Natural killer cell treated with Interleukin-12 subunit alpha and Interleukin-12 subunit beta and Interleukin-15 and Interleukin-18, amount 100 ng/mL, for 72 hours (primary cell): ENCODE measurements around the gene RAB37. TPM values are rescaled to one million over a fixed set of nuclear protein-coding genes. Genes with fewer than 3 reads are reported as not detected.

ENCODE experiments used
- ATAC-seq, 2 donors: fragments of 150-1000 bp; cut with Tn5 transposase in 1 of 2; sonication (Bioruptor Pico), chemical (Tn5 transposase) in 1 of 2; 2 replicates each; pipeline ENCODE4 v1.10.0; 2021
- DNase-seq: peaks from one replicate; pipeline ENCODE4 v3.0.0; 2022; ENCODE audit warnings: low spot score
- H3K27ac Mint-ChIP-seq, 2 donors: 1 replicate in 1 of 2; 2 replicates in 1 of 2; pipeline ENCODE4 v1.8.0; 2022; ENCODE audit warnings: mixed read lengths in 2 of 2, mild to moderate bottlenecking in 1 of 2, moderate library complexity in 1 of 2
- H3K27me3 Mint-ChIP-seq, 2 donors: 1 replicate in 1 of 2; 2 replicates in 1 of 2; pipeline ENCODE4 v1.8.0; 2022; ENCODE audit warnings: mixed read lengths in 2 of 2
- H3K36me3 Mint-ChIP-seq: one replicate; pipeline ENCODE4 v1.8.0; 2022; ENCODE audit warnings: mixed read lengths
- H3K4me1 Mint-ChIP-seq, 2 donors: 1 replicate in 1 of 2; 2 replicates in 1 of 2; pipeline ENCODE4 v1.8.0; 2022; ENCODE audit warnings: low read depth in 2 of 2, mixed read lengths in 2 of 2, mild to moderate bottlenecking in 1 of 2
- H3K4me3 Mint-ChIP-seq: one replicate; pipeline ENCODE4 v1.8.0; 2022; ENCODE audit warnings: mixed read lengths
- H3K9me3 Mint-ChIP-seq: 2 replicates; pipeline ENCODE4 v1.8.0; 2022; ENCODE audit warnings: mixed read lengths
- total RNA-seq, 2 donors: library from RNA; stranded (reverse); gene quantifications; one replicate each; pipeline ENCODE4 v1.2.3, GENCODE V29; 2022

RAB37 gene
- total RNA-seq, 2 donors from 2014 or later, result 1.3 to 3.3 TPM

- Mint-ChIP-seq H3K36me3 (no peaks in the 10 kb centered on the region), H3K27me3 (peaks cover 15 to 22% of the 10 kb centered on the region in 2 donors), H3K27ac (peak overlapping the region in 1 of 2 donors; percentile 15), H3K4me3 (peak overlapping the region; percentile 65), H3K9me3 (no peaks in the 10 kb centered on the region), H3K4me1 (peaks cover 17 to 33% of the 10 kb centered on the region in 2 donors)
- ATAC-seq, result no peak
- no peak for DNase-seq
These were observed 24.8 kb upstream of the RAB37 start for GRCh38 chr17:74712301-74712700.

- H3K4me3 Mint-ChIP-seq, result peak within 1 kb of the TSS; percentile 65
- H3K27ac Mint-ChIP-seq, result peak within 1 kb of the TSS in 1 of 2 donors; percentile 15
- H3K4me1 Mint-ChIP-seq, result peaks cover 17 to 33% of the 10 kb centered on the region in 2 donors
- DNase-seq, result no peak
- no peak for ATAC-seq
- H3K27me3 Mint-ChIP-seq, result peaks cover 15 to 22% of the 10 kb centered on the region in 2 donors
- H3K36me3 Mint-ChIP-seq, result no peaks in the 10 kb centered on the region
- H3K9me3 Mint-ChIP-seq, result no peaks in the 10 kb centered on the region
These were observed 24.3 kb upstream of the RAB37 start, which contains the start of gene CD300LF for GRCh38 chr17:74712756-74713155. TSS of gene CD300LF (minus strand) at chr17:74712923. CDS start at chr17:74712866, 57 bp downstream.

- Mint-ChIP-seq H3K27me3 (peaks cover 15 to 22% of the 10 kb centered on the region in 2 donors), H3K4me1 (peaks cover 17 to 33% of the 10 kb centered on the region in 2 donors), H3K27ac (peak overlapping the region in 1 of 2 donors; percentile 15), H3K4me3 (peak overlapping the region; percentile 65), H3K9me3 (no peaks in the 10 kb centered on the region), H3K36me3 (no peaks in the 10 kb centered on the region)
- DNase-seq (no peak), ATAC-seq (no peak)
These were observed 23.8 kb upstream of the RAB37 start for GRCh38 chr17:74713171-74713755.

GRCh38 chr17:74715144-74715543, 21.9 kb upstream of the RAB37 start:
- Mint-ChIP-seq H3K27me3 (peaks cover 17 to 22% of the 10 kb centered on the region in 2 donors), H3K36me3 (no peaks in the 10 kb centered on the region)
- no peak for ATAC-seq

GRCh38 chr17:74720506-74720905, 16.6 kb upstream of the RAB37 start:
- Mint-ChIP-seq H3K9me3 (no peaks in the 10 kb centered on the region), H3K27me3 (peaks cover 13 to 16% of the 10 kb centered on the region in 2 donors), H3K4me3 (peak overlapping the region; percentile 35), H3K4me1 (peaks cover 13 to 31% of the 10 kb centered on the region in 2 donors), H3K36me3 (no peaks in the 10 kb centered on the region), H3K27ac (no peak overlapping the region)
- ATAC-seq, result peak in 1 of 2 donors; percentile 67
- no peak for DNase-seq

More at GRCh38 chr17:74715144-74715543, 21.9 kb upstream of the RAB37 start:
- Mint-ChIP-seq H3K27ac (no peak overlapping the region), H3K4me3 (no peak overlapping the region), H3K9me3 (no peaks in the 10 kb centered on the region), H3K4me1 (peaks cover 17 to 37% of the 10 kb centered on the region in 2 donors)
- no peak for DNase-seq

- peaks cover 7 to 13% of the 10 kb centered on the region in 2 donors for H3K27me3 Mint-ChIP-seq
- no peak for ATAC-seq
- no peaks in the 10 kb centered on the region for H3K36me3 Mint-ChIP-seq
- no peak overlapping the region for H3K4me3 Mint-ChIP-seq
- no peak overlapping the region for H3K27ac Mint-ChIP-seq
- H3K4me1 Mint-ChIP-seq, result peaks cover 10 to 23% of the 10 kb centered on the region in 2 donors
- no peaks in the 10 kb centered on the region for H3K9me3 Mint-ChIP-seq
- DNase-seq, result no peak
These were observed 14.3 kb upstream of the RAB37 start for GRCh38 chr17:74722782-74723181.

- Mint-ChIP-seq H3K9me3 (no peaks in the 10 kb centered on the region), H3K4me3 (no peak overlapping the region), H3K27me3 (peaks cover 7 to 11% of the 10 kb centered on the region in 2 donors), H3K27ac (no peak overlapping the region), H3K36me3 (no peaks in the 10 kb centered on the region), H3K4me1 (peaks cover 10 to 23% of the 10 kb centered on the region in 2 donors)
- ATAC-seq (no peak), DNase-seq (no peak)
These were observed 13.2 kb upstream of the RAB37 start for GRCh38 chr17:74723891-74724290.

- H3K9me3 Mint-ChIP-seq, result no peaks in the 10 kb centered on the region
- ATAC-seq (no peak), DNase-seq (no peak)
- peaks cover 12 to 22% of the 10 kb centered on the region in 2 donors for H3K4me1 Mint-ChIP-seq
- H3K36me3 Mint-ChIP-seq, result no peaks in the 10 kb centered on the region
- no peak overlapping the region for H3K4me3 Mint-ChIP-seq
- H3K27me3 Mint-ChIP-seq, result peaks cover 7 to 11% of the 10 kb centered on the region in 2 donors
- H3K27ac Mint-ChIP-seq, result no peak overlapping the region
These were observed 11.9 kb upstream of the RAB37 start for GRCh38 chr17:74725111-74725510.

GRCh38 chr17:74728033-74728701, 8.9 kb upstream of the RAB37 start:
- no peak overlapping the region for H3K27ac Mint-ChIP-seq
- ATAC-seq (no peak), DNase-seq (no peak)
- peaks cover 0 to 6% of the 10 kb centered on the region in 2 donors for H3K27me3 Mint-ChIP-seq
- H3K4me1 Mint-ChIP-seq, result peaks cover 10 to 19% of the 10 kb centered on the region in 2 donors
- H3K9me3 Mint-ChIP-seq, result no peaks in the 10 kb centered on the region
- H3K4me3 Mint-ChIP-seq, result no peak overlapping the region
- no peaks in the 10 kb centered on the region for H3K36me3 Mint-ChIP-seq

GRCh38 chr17:74728702-74729075, 8.4 kb upstream of the RAB37 start:
- Mint-ChIP-seq H3K4me1 (peaks cover 10 to 19% of the 10 kb centered on the region in 2 donors), H3K36me3 (no peaks in the 10 kb centered on the region), H3K27ac (no peak overlapping the region), H3K27me3 (peaks cover 0 to 6% of the 10 kb centered on the region in 2 donors), H3K4me3 (no peak overlapping the region), H3K9me3 (no peaks in the 10 kb centered on the region)
- ATAC-seq (no peak), DNase-seq (no peak)

GRCh38 chr17:74729368-74729767, 7.7 kb upstream of the RAB37 start:
- Mint-ChIP-seq H3K27me3 (peaks cover 4 to 5% of the 10 kb centered on the region in 2 donors), H3K9me3 (no peaks in the 10 kb centered on the region), H3K4me1 (peaks cover 5 to 14% of the 10 kb centered on the region in 2 donors), H3K36me3 (no peaks in the 10 kb centered on the region), H3K27ac (no peak overlapping the region), H3K4me3 (no peak overlapping the region)
- ATAC-seq (no peak), DNase-seq (no peak)

GRCh38 chr17:74729866-74730265, 7.2 kb upstream of the RAB37 start:
- Mint-ChIP-seq H3K36me3 (no peaks in the 10 kb centered on the region), H3K9me3 (no peaks in the 10 kb centered on the region), H3K4me1 (peaks cover 3 to 10% of the 10 kb centered on the region in 2 donors), H3K4me3 (peak overlapping the region; percentile 31), H3K27me3 (peaks cover 6 to 9% of the 10 kb centered on the region in 2 donors), H3K27ac (no peak overlapping the region)
- no peak for ATAC-seq
- no peak for DNase-seq

- peak overlapping the region in 1 of 2 donors; percentile 56 for H3K27ac Mint-ChIP-seq
- H3K9me3 Mint-ChIP-seq, result no peaks in the 10 kb centered on the region
- no peaks in the 10 kb centered on the region for H3K36me3 Mint-ChIP-seq
- peaks cover 3 to 10% of the 10 kb centered on the region in 2 donors for H3K4me1 Mint-ChIP-seq
- H3K4me3 Mint-ChIP-seq, result peak overlapping the region; percentile 31
- DNase-seq (peak; percentile 92), ATAC-seq (peak; percentile 95 to 98)
- peaks cover 8 to 11% of the 10 kb centered on the region in 2 donors for H3K27me3 Mint-ChIP-seq
These were observed 6.3 kb upstream of the RAB37 start for GRCh38 chr17:74730491-74731346.

GRCh38 chr17:74731347-74731605, 5.8 kb upstream of the RAB37 start:
- Mint-ChIP-seq H3K27ac (peak overlapping the region in 1 of 2 donors; percentile 56), H3K36me3 (no peaks in the 10 kb centered on the region), H3K4me3 (no peak overlapping the region), H3K4me1 (peaks cover 5 to 12% of the 10 kb centered on the region in 2 donors), H3K9me3 (no peaks in the 10 kb centered on the region), H3K27me3 (peaks cover 9 to 11% of the 10 kb centered on the region in 2 donors)
- ATAC-seq, result no peak
- DNase-seq, result no peak
